ENCODE results near the gene TNFRSF9. TPM values are rescaled to one million over a fixed set of nuclear protein-coding genes. Genes with fewer than 3 reads are reported as not detected.

The TNFRSF9 gene
- total and polyA plus RNA-seq, 9 of the 15 experiments (the other 6 are each of a cell fraction or from before 2014, with no cell fraction given): 0.04 to 0.29 (median 0.08) TPM; not detected in 1

DNA sequence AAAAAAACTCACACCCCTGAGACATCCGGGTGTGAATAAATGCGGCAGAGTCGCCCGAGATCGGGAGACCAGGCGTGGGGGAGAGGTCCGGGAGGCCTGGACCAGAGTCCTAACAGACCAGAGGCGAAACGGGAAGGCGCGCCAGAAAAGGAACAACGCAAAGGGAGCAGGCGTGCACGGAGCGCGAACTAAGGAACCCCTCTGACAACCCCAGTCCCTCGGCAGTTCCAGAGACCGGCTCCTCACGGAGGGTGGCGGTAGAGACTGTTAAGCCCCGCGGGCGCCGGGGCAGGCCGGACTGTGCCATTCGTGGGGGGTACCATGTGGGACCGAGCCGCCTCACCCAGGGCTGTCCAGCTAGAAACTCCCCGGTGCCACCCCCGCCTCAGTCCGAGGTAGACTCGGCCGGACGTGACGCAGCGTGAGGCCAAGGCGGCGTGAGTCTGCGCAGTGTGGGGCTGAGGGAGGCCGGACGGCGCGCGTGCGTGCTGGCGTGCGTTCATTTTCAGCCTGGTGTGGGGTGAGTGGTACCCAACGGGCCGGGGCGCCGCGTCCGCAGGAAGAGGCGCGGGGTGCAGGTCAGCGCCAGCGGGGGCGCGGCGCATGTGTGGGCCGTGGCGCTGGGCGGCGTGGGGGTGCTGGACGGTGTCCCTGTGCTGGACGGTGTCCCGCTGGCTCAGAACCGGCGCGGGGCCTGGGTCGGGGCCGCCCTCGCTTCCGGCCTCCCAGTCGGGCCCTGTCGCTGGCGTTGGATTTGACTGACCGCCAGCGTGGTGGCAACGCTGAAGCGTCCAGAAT, 20.8 kb upstream of the TNFRSF9 start, which contains the start of gene PARK7 (continued):
- TF ChIP-seq, protein P1, sequence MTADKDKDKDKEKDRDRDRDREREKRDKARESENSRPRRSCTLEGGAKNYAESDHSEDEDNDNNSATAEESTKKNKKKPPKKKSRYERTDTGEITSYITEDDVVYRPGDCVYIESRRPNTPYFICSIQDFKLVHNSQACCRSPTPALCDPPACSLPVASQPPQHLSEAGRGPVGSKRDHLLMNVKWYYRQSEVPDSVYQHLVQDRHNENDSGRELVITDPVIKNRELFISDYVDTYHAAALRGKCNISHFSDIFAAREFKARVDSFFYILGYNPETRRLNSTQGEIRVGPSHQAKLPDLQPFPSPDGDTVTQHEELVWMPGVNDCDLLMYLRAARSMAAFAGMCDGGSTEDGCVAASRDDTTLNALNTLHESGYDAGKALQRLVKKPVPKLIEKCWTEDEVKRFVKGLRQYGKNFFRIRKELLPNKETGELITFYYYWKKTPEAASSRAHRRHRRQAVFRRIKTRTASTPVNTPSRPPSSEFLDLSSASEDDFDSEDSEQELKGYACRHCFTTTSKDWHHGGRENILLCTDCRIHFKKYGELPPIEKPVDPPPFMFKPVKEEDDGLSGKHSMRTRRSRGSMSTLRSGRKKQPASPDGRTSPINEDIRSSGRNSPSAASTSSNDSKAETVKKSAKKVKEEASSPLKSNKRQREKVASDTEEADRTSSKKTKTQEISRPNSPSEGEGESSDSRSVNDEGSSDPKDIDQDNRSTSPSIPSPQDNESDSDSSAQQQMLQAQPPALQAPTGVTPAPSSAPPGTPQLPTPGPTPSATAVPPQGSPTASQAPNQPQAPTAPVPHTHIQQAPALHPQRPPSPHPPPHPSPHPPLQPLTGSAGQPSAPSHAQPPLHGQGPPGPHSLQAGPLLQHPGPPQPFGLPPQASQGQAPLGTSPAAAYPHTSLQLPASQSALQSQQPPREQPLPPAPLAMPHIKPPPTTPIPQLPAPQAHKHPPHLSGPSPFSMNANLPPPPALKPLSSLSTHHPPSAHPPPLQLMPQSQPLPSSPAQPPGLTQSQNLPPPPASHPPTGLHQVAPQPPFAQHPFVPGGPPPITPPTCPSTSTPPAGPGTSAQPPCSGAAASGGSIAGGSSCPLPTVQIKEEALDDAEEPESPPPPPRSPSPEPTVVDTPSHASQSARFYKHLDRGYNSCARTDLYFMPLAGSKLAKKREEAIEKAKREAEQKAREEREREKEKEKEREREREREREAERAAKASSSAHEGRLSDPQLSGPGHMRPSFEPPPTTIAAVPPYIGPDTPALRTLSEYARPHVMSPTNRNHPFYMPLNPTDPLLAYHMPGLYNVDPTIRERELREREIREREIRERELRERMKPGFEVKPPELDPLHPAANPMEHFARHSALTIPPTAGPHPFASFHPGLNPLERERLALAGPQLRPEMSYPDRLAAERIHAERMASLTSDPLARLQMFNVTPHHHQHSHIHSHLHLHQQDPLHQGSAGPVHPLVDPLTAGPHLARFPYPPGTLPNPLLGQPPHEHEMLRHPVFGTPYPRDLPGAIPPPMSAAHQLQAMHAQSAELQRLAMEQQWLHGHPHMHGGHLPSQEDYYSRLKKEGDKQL (CRISPR knock-in tag; IDR thresholded peaks at IDR 0.05; ENCODE audit: borderline replicate concordance): no peak
- TF ChIP-seq CTBP1 (IDR thresholded peaks at IDR 0.05; ENCODE audit: borderline replicate concordance): peak; percentile 92
- TF ChIP-seq, protein P2, sequence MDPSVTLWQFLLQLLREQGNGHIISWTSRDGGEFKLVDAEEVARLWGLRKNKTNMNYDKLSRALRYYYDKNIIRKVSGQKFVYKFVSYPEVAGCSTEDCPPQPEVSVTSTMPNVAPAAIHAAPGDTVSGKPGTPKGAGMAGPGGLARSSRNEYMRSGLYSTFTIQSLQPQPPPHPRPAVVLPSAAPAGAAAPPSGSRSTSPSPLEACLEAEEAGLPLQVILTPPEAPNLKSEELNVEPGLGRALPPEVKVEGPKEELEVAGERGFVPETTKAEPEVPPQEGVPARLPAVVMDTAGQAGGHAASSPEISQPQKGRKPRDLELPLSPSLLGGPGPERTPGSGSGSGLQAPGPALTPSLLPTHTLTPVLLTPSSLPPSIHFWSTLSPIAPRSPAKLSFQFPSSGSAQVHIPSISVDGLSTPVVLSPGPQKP (CRISPR knock-in tag; IDR thresholded peaks at IDR 0.05): no peak
- peak; percentile 25 for TF ChIP-seq DACH1 (IDR thresholded peaks at IDR 0.05; ENCODE audit: partially characterized antibody)
- TF ChIP-seq MCM7 (IDR thresholded peaks at IDR 0.05): no peak
- peak; percentile 34; the same call in 1 of the 2 replicates for TF ChIP-seq SMAD3 (CRISPR knock-in tag; conservative IDR thresholded peaks at IDR 0.05)
- TF ChIP-seq, protein P3, sequence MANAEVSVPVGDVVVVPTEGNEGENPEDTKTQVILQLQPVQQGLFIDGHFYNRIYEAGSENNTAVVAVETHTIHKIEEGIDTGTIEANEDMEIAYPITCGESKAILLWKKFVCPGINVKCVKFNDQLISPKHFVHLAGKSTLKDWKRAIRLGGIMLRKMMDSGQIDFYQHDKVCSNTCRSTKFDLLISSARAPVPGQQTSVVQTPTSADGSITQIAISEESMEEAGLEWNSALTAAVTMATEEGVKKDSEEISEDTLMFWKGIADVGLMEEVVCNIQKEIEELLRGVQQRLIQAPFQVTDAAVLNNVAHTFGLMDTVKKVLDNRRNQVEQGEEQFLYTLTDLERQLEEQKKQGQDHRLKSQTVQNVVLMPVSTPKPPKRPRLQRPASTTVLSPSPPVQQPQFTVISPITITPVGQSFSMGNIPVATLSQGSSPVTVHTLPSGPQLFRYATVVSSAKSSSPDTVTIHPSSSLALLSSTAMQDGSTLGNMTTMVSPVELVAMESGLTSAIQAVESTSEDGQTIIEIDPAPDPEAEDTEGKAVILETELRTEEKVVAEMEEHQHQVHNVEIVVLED (CRISPR knock-in tag; IDR thresholded peaks at IDR 0.05): peak; percentile 85
- TF ChIP-seq ZFP1 (CRISPR knock-in tag; IDR thresholded peaks at IDR 0.05): no peak
- no peak for TF ChIP-seq ZNF224 (CRISPR knock-in tag; IDR thresholded peaks at IDR 0.05)
- TF ChIP-seq ILF3 (IDR thresholded peaks at IDR 0.05; ENCODE audit: borderline replicate concordance): no peak; the same call in 1 of the 2 replicates
- TF ChIP-seq FUS (optimal IDR thresholded peaks at IDR 0.05; ENCODE audit: low read depth, low read length): peak; percentile 80
- TF ChIP-seq, protein P4, sequence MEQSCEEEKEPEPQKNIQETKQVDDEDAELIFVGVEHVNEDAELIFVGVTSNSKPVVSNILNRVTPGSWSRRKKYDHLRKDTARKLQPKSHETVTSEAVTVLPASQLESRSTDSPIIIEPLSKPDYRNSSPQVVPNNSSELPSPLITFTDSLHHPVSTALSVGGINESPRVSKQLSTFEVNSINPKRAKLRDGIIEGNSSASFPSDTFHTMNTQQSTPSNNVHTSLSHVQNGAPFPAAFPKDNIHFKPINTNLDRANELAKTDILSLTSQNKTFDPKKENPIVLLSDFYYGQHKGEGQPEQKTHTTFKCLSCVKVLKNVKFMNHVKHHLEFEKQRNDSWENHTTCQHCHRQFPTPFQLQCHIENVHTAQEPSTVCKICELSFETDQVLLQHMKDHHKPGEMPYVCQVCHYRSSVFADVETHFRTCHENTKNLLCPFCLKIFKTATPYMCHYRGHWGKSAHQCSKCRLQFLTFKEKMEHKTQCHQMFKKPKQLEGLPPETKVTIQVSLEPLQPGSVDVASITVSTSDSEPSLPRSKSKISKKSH (CRISPR knock-in tag; IDR thresholded peaks at IDR 0.05): no peak
- TF ChIP-seq HDAC6 (IDR thresholded peaks at IDR 0.05; ENCODE audit: low read depth, low read length): 0 out of 2 replicates have a peak, but pooled peaks have one; percentile 8
- TF ChIP-seq PRMT5 (CRISPR knock-in tag; IDR thresholded peaks at IDR 0.05): no peak; the same call in 1 of the 2 replicates
- TF ChIP-seq PML (IDR thresholded peaks at IDR 0.05; ENCODE audit: low read length): peak; percentile 76
- TF ChIP-seq, protein P5, sequence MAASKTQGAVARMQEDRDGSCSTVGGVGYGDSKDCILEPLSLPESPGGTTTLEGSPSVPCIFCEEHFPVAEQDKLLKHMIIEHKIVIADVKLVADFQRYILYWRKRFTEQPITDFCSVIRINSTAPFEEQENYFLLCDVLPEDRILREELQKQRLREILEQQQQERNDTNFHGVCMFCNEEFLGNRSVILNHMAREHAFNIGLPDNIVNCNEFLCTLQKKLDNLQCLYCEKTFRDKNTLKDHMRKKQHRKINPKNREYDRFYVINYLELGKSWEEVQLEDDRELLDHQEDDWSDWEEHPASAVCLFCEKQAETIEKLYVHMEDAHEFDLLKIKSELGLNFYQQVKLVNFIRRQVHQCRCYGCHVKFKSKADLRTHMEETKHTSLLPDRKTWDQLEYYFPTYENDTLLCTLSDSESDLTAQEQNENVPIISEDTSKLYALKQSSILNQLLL (CRISPR knock-in tag; IDR thresholded peaks at IDR 0.05; ENCODE audit: borderline replicate concordance): no peak
- peak; percentile 66 for TF ChIP-seq ESRRA (IDR thresholded peaks at IDR 0.05; ENCODE audit: borderline replicate concordance, low read depth)

Data from K562 (cell line).